GM12878 (cell line): ENCODE data around the gene CHRM2. TPM values are rescaled to one million over a fixed set of nuclear protein-coding genes. Genes with fewer than 3 reads are reported as not detected.
A peak's percentile ranks its signal among the peaks of the same experiment; 100 is the strongest.

Experiments used
- ATAC-seq: fragments of 200-7000 bp; cut with Tn5 transposase; 3 replicates; pipeline ENCODE4 v1.9.1; 2020; ENCODE audit warnings: mild to moderate bottlenecking, moderate library complexity
- BruUV-seq: library from RNA; stranded (reverse); fragments of 400-500 nt; replicated peaks from 2 replicates; lab custom pipeline; 2021; lab: Mats Ljungman, UMichigan
- CTCF ChIA-PET: fragments of 300-600 bp; sonication (Branson Sonifier 250); formaldehyde crosslinking; extraction: SDS; loops from one replicate; lab custom pipeline; 2021; ENCODE audit warnings: inconsistent platforms; lab: Yijun Ruan, JAX
- POLR2A ChIA-PET: fragments of 350-600 bp; formaldehyde crosslinking; extraction: SDS; loops from one replicate; lab custom pipeline; 2021; ENCODE audit warnings: inconsistent platforms; lab: Charles Lee
- RAD21 ChIA-PET: fragments of 300-600 bp; sonication (Branson Sonifier 250); formaldehyde crosslinking; loops from one replicate; lab custom pipeline; 2023; ENCODE audit warnings: antibody characterized with exemption; ENCODE audit not compliant: unreplicated experiment; lab: Charles Lee
- SMC1A ChIA-PET: fragments of 300-600 bp; sonication (Branson Sonifier 250); formaldehyde crosslinking; loops from one replicate; lab custom pipeline; 2023; ENCODE audit not compliant: unreplicated experiment, uncharacterized antibody; lab: Charles Lee
- DNase-seq: peaks from one replicate; pipeline ENCODE4 v3.0.0-alpha.2; 2011; ENCODE audit warnings: low read depth, low spot score
- FAIRE-seq: peaks from 3 replicates; lab custom pipeline; 2011; peaks lifted over from hg19 to GRCh38; lab: Jason Lieb, UNC
- H2AFZ ChIP-seq: 2 replicates; pipeline ENCODE4 v1.6.0; 2011; ENCODE audit warnings: low read depth, low read length, control low read depth; ENCODE audit not compliant: control insufficient read depth
- H3K27ac ChIP-seq: 2 replicates; pipeline ENCODE4 v1.5.1; 2011; ENCODE audit warnings: control low read depth; ENCODE audit not compliant: control insufficient read depth, insufficient read depth
- H3K27me3 ChIP-seq, 2 experiments: replicated peaks in 1 of 2; 2 replicates each; pipeline versions ENCODE4 v1.6.0 to v1.6.1; 2011; ENCODE audit warnings: low read length in 1 of 2; ENCODE audit not compliant: control insufficient read depth in 2 of 2, insufficient read depth in 2 of 2
- H3K36me3 ChIP-seq, 2 experiments: 2 replicates each; pipeline ENCODE4 v1.5.1; 2011; ENCODE audit warnings: low read length in 1 of 2; ENCODE audit not compliant: control insufficient read depth in 2 of 2, insufficient read depth in 2 of 2
- H3K4me1 ChIP-seq: 2 replicates; pipeline ENCODE4 v1.6.1; 2011; ENCODE audit warnings: mild to moderate bottlenecking, low read length, moderate library complexity, mixed read lengths; ENCODE audit not compliant: control insufficient read depth, insufficient read depth
- H3K4me2 ChIP-seq: 2 replicates; pipeline ENCODE4 v1.6.0; 2011; ENCODE audit warnings: control low read depth; ENCODE audit not compliant: control insufficient read depth, insufficient read depth
- H3K4me3 ChIP-seq: fragments of 200-600 bp; sonication (generic); 2 replicates; pipeline ENCODE4 v1.5.1; 2016
- H3K79me2 ChIP-seq: 2 replicates; pipeline ENCODE4 v1.6.0; 2011; ENCODE audit warnings: low read length; ENCODE audit not compliant: control insufficient read depth, insufficient read depth
- H3K9ac ChIP-seq: 2 replicates; pipeline ENCODE4 v1.8.0; 2011; ENCODE audit warnings: low read length, control low read depth, mixed read lengths; ENCODE audit not compliant: control insufficient read depth, insufficient read depth
- H3K9me3 ChIP-seq: replicated peaks from 3 replicates; pipeline ENCODE4 v1.5.1; 2011; ENCODE audit warnings: mild to moderate bottlenecking, low read length; ENCODE audit not compliant: control insufficient read depth, insufficient read depth
- H4K20me1 ChIP-seq: 2 replicates; pipeline ENCODE4 v1.6.0; 2011; ENCODE audit not compliant: control insufficient read depth, insufficient read depth
- BMI1 ChIP-seq: fragments of 450-650 bp; IDR thresholded peaks from 2 replicates; pipeline ENCODE4 v1.6.1; 2016; ENCODE audit warnings: mild to moderate bottlenecking, moderate library complexity, borderline replicate concordance
- CREM ChIP-seq: IDR thresholded peaks from 2 replicates; pipeline ENCODE4 v1.6.1; 2014; ENCODE audit warnings: antibody characterized with exemption, low read depth
- DPF2 ChIP-seq: fragments of 450-650 bp; IDR thresholded peaks from 2 replicates; pipeline ENCODE4 v1.6.1; 2017; ENCODE audit warnings: mild to moderate bottlenecking
- E2F8 ChIP-seq: fragments of 450-650 bp; IDR thresholded peaks from 2 replicates; pipeline ENCODE4 v1.6.1; 2018; ENCODE audit warnings: mild to moderate bottlenecking, low read depth, moderate library complexity; ENCODE audit not compliant: partially characterized antibody
- FOS ChIP-seq: IDR thresholded peaks from 3 replicates; pipeline ENCODE4 v1.6.1; 2011; ENCODE audit warnings: borderline replicate concordance; ENCODE audit not compliant: insufficient read length; ENCODE audit errors: extremely low read depth
- JUNB ChIP-seq: IDR thresholded peaks from 2 replicates; pipeline ENCODE4 v1.6.1; 2016; ENCODE audit warnings: antibody characterized with exemption, mild to moderate bottlenecking
- NFYA ChIP-seq: IDR thresholded peaks from 2 replicates; pipeline ENCODE4 v1.6.1; 2011; ENCODE audit warnings: low read depth, mild to moderate bottlenecking, low read length, improper control_type of control experiment, borderline replicate concordance
- NFYB ChIP-seq: IDR thresholded peaks from 2 replicates; pipeline ENCODE4 v1.6.1; 2011; ENCODE audit warnings: low read depth, mild to moderate bottlenecking, low read length, improper control_type of control experiment, moderate library complexity; ENCODE audit not compliant: insufficient read depth
- SKIL ChIP-seq: fragments of 450-650 bp; IDR thresholded peaks from 2 replicates; pipeline ENCODE4 v1.6.1; 2017; ENCODE audit warnings: mild to moderate bottlenecking, low read depth, inconsistent platforms; ENCODE audit not compliant: poor library complexity, severe bottlenecking
- SMAD1 ChIP-seq: fragments of 450-650 bp; IDR thresholded peaks from 2 replicates; pipeline ENCODE4 v1.6.1; 2018; ENCODE audit warnings: mild to moderate bottlenecking, low read depth; ENCODE audit not compliant: partially characterized antibody
- SREBF2 ChIP-seq: IDR thresholded peaks from 2 replicates; pipeline ENCODE4 v1.6.1; 2012; ENCODE audit warnings: mild to moderate bottlenecking, low read length
- SRF ChIP-seq, 2 experiments: IDR thresholded peaks; 2 replicates each; pipeline ENCODE4 v1.6.1; 2011; ENCODE audit warnings: low read depth in 2 of 2, low read length in 2 of 2, mild to moderate bottlenecking in 1 of 2, moderate library complexity in 1 of 2
- ZNF274 ChIP-seq: IDR thresholded peaks from one replicate; pipeline ENCODE4 v1.8.0; 2011; ENCODE audit not compliant: insufficient read length, insufficient read depth
- ZNF384 ChIP-seq: IDR thresholded peaks from 2 replicates; pipeline ENCODE4 v1.6.1; 2012; ENCODE audit warnings: low read depth, mild to moderate bottlenecking, low read length, improper control_type of control experiment, borderline replicate concordance
- ZNF622 ChIP-seq: fragments of 450-650 bp; IDR thresholded peaks from 2 replicates; pipeline ENCODE4 v1.6.1; 2017; ENCODE audit warnings: mild to moderate bottlenecking, inconsistent platforms
- WGBS: methylation state at CpG from one replicate; pipeline ENCODE4 v1.1.6; 2016; ENCODE audit warnings: low lambda C conversion rate; ENCODE audit not compliant: insufficient replicate concordance, insufficient coverage; ENCODE audit errors: missing lambda C conversion rate; 5-methylcytosine and 5-hydroxymethylcytosine counted together
- in situ Hi-C: fragments of 300-500 bp; cut with MboI; formaldehyde crosslinking; loops from 9 replicates; pipeline ENCODE4 v1.14.3; 2018; ENCODE audit warnings: mixed read lengths
- intact Hi-C: fragments of 100-400 bp; cut with micrococcal nuclease; formaldehyde crosslinking; loops from one replicate; pipeline ENCODE4 v1.14.2; 2022; ENCODE audit not compliant: unreplicated experiment
- polyA plus RNA-seq, 11 experiments: library from polyadenylated mRNA; depleted of rRNA in 4 of 11; unstranded in 6 of 11; stranded (reverse) in 5 of 11; fragments of >200 nt; fragmentation: Nextera tagmentation in 4 of 11; fragmentation: Illumina TruSeq in 1 of 11; extraction: Ambion mirVana in 4 of 11; extraction: Trizol in 1 of 11; gene quantifications; 1 replicate in 1 of 11; 2 replicates in 10 of 11; pipeline versions ENCODE4 v1.2.1 to v1.2.3, GENCODE V29; 2011 to 2016; ENCODE audit warnings: inconsistent platforms in 2 of 11, missing spikeins in 2 of 11, low read depth in 1 of 11
- total RNA-seq, 4 experiments: library from RNA; depleted of rRNA in 3 of 4; stranded (reverse); fragments of >200 nt in 3 of 4; fragmentation: Illumina TruSeq in 1 of 4; extraction: Trizol in 1 of 4; gene quantifications; 2 replicates each; pipeline versions ENCODE4 v1.2.1 to v1.2.3, GENCODE V29; 2013 to 2021

The CHRM2 gene
- total and polyA plus RNA-seq, 10 of the 15 experiments (the other 5 are each of a cell fraction or from before 2014, with no cell fraction given): 0.05 TPM; not detected in 9

- ChIA-PET POLR2A (no interaction called here), CTCF (no interaction called here), RAD21 (no interaction called here)
- H4K20me1 ChIP-seq: no peaks in the 10 kb centered on the region
- DNase-seq: no peak
- no peak overlapping the region for H2AFZ ChIP-seq
- no peak for ATAC-seq
- H3K27ac ChIP-seq: no peak overlapping the region
- WGBS: 0% methylated on average over 2 of the region's 2 CpGs
- no peak overlapping the region for H3K4me2 ChIP-seq
- BruUV-seq: no TSS peak
- no peaks in the 10 kb centered on the region for H3K4me1 ChIP-seq
- no peaks in the 10 kb centered on the region for H3K9me3 ChIP-seq
- H3K27me3 ChIP-seq: no peaks in the 10 kb centered on the region
- H3K79me2 ChIP-seq: no peaks in the 10 kb centered on the region
- no peak overlapping the region for H3K4me3 ChIP-seq
- no peak for FAIRE-seq
- intact Hi-C loops: no loop called here
- TF ChIP-seq SKIL (no peak), JUNB (no peak), NFYA (no peak), NFYB (no peak)
- TF ChIP-seq, all 136 proteins: peak for 0
- in situ Hi-C loops: no loop called here
- SMC1A ChIA-PET: no interaction called here
- Histone ChIP-seq H3K9ac (no peak overlapping the region), H3K36me3 (no peaks in the 10 kb centered on the region)
Observed at GRCh38 chr7:136969761-136970160, 101.3 kb downstream of the CHRM2 start.

GRCh38 chr7:136971776-136972175 lies 103.3 kb downstream of the CHRM2 start:
- no peak for FAIRE-seq
- H3K79me2 ChIP-seq: no peaks in the 10 kb centered on the region
- SMC1A ChIA-PET: no interaction called here
- no peak overlapping the region for H3K4me3 ChIP-seq
- WGBS: 6% methylated on average over 2 of the region's 2 CpGs
- ATAC-seq: peak; percentile 55
- no peak overlapping the region for H2AFZ ChIP-seq
- H3K27me3 ChIP-seq: no peaks in the 10 kb centered on the region
- intact Hi-C loops (no loop called here), in situ Hi-C loops (no loop called here)
- no peak for DNase-seq
- BruUV-seq: no TSS peak
- POLR2A ChIA-PET: no interaction called here
- CTCF ChIA-PET: no interaction called here
- no peaks in the 10 kb centered on the region for H3K4me1 ChIP-seq
- no peak overlapping the region for H3K9ac ChIP-seq
- RAD21 ChIA-PET: no interaction called here
- H3K27ac ChIP-seq: no peak overlapping the region
- no peak overlapping the region for H3K4me2 ChIP-seq
- H3K36me3 ChIP-seq: no peaks in the 10 kb centered on the region
- no peaks in the 10 kb centered on the region for H4K20me1 ChIP-seq
- H3K9me3 ChIP-seq: no peaks in the 10 kb centered on the region
- TF ChIP-seq SREBF2: no peak
- no peak for TF ChIP-seq DPF2
- no peak for TF ChIP-seq SRF (IDR thresholded peaks at IDR 0.05; ENCODE audit: low read depth in 2 of 2, low read length in 2 of 2)
- TF ChIP-seq FOS: no peak
- no peak for TF ChIP-seq BMI1
- no peak for TF ChIP-seq ZNF384
- no peak for TF ChIP-seq ZNF622
- TF ChIP-seq CREM: no peak
- TF ChIP-seq E2F8: no peak
- no peak for TF ChIP-seq ZNF274
- no peak for TF ChIP-seq SMAD1
